HG02571 (cell line): Measurements from ENCODE around the gene JOSD1.

Experiments
- ATAC-seq: cut with Tn5 transposase; IDR thresholded peaks from one replicate; pipeline ENCODE4 v1.9.1; 2021; ENCODE audit warnings: mild to moderate bottlenecking, moderate library complexity; ENCODE audit not compliant: unreplicated experiment

JOSD1 gene

DNA sequence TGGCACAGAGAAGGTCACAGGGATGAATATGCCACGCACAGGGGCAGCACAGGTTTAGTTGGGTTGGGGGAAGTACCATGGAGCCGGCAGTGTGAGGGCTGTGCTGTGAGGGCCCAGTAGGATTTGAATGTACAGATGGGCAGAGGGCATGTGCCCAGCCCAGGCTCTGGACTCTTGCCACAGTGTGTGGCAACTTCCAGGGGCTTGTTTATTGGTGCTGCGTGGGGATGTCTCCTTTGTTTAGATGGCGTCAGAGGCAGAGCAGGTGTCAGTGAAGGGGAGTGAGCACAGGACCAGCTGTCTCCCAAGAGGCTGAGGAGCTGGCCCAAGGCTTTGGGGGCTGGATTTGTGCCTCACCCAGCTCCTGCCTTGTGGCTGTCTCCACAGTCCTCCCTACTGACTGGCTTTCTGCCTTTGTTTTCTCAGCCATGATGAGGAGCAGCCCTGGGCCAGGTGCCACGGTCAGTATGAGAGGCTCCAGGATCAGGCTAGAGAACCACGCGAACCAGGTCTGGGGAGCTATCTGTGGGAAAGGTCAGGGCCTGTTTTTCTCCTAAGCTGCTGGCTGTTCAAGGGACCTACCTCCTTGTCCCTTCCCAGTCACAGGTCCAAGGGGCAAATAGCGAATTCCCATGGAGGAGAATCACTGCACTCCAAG lies 33.1 kb upstream of the JOSD1 start:
- ATAC-seq = no peak

GRCh38 chr22:38733329-38733723 lies 32.6 kb upstream of the JOSD1 start:
- ATAC-seq = no peak

- ATAC-seq = no peak
Measured at GRCh38 chr22:38732251-38732815, 31.6 kb upstream of the JOSD1 start.

DNA sequence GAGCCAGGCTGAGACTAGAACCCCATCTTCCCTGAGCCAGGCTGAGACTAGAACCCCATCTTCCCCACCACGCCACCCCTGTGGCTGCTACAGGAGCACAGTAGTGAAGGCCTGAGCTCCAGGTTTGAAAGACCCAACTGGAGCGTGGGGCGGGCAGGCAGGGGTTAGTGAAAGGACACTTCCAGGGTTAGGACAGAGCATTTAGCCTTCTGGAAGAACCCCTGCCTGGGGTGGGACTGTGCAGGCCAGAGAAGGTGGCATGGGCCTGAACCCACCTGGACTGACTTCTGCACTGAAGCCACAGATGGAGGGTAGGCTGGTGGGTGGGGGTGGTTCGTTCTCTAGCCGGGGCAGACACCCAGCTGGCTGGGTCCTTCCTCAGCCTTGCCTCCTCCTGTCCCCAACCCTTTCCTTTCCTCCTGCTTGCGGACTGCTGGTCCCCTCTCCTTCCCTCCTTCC lies 31.0 kb upstream of the JOSD1 start:
- ATAC-seq = no peak

GRCh38 chr22:38730411-38730871 lies 29.7 kb upstream of the JOSD1 start:
- ATAC-seq = no peak

DNA sequence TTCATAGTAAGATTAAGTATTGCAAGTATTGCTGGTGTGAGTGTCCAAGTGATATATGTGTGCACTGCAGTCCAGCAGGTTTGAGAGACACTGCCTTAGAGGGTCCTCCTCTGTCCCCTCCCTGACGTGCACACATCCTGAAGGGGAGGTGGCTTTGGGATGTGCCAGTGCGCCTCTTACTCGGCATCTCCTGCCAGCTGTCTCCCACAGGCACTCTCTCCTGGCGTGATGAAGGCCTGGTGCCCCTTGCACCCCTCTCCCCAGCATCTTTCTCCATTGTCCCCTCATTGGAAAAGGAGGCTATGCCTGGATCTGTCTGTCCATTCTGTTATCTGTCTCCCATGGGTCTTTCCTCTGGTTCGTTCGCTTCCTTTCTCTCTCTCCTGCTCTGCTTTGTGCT lies 29.2 kb upstream of the JOSD1 start:
- no peak for ATAC-seq

- no peak for ATAC-seq
Measured at GRCh38 chr22:38728871-38729796, 28.4 kb upstream of the JOSD1 start.

DNA sequence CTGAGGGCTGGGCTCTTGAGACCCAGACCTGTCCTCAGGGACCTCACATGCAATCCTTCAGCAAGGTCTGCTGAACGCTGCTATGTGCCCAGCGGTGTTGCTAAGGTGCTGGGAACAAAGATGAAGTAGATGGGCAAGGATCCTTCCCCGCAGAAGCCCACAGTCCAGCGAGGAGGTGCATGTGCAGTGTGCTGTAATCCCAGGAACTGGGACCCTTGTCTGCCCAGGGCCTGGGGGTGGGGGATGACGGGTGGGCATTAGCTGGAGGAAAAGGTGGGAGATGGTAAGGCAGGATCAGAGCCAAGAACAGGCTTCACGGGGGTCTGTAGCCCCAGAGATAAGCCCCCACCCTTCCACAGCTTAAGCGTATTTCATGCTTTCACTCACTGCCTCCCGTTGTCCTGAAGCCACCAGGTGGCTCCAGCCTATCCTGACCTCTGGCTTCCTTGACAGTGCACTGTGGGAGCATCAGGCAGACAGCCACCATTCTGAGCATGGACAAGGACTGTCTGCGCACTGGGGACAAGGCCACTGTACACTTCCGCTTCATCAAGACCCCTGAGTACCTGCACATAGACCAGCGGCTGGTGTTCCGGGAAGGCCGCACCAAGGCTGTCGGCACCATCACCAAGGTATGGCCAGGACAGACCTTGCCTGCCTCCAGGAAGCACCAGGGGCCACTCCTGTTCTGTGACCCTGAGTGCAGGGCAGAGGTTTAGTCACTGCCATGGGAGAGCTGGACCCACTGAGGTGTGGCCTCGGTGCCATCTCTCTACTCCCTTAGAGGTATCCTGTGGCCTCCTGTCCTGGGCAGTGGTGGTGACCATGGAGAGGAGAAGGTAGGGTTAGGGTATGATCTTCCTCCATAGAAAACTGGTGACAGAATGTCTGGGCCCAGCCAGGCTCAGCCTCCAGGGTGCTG lies 27.0 kb upstream of the JOSD1 start:
- ATAC-seq = no peak

- no peak for ATAC-seq
Measured at GRCh38 chr22:38727123-38727522, 26.4 kb upstream of the JOSD1 start.

DNA sequence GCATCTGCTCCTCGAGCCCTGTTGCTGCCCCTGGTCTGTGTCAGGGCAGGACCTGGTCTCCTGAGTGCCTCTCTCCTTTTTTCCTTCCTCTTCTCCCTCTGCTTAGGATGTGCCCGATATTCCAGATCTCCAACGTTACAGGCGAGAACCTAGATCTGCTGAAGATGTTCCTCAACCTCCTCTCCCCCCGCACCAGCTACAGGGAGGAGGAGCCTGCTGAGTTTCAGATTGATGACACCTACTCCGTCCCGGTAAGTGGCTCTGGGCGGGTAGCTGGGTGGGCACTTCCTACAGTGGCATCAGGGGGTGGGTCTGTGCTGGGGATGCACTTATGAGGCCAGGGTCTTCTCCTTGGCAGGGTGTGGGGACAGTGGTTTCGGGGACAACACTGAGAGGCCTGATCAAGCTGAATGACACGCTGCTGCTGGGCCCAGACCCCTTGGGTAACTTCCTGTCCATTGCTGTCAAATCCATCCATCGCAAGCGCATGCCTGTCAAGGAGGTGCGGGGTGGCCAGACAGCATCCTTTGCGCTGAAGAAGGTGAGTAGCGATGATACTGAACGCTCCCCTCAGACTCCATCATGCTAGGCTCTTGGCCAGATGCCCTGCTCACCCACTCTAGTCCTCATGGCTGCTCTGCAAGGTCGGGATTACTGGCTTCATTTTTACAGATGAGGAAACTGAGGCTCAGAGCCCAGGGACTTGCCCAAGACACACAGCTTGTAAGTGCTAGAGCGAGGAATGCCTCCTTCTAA lies 25.3 kb upstream of the JOSD1 start:
- no peak for ATAC-seq

DNA sequence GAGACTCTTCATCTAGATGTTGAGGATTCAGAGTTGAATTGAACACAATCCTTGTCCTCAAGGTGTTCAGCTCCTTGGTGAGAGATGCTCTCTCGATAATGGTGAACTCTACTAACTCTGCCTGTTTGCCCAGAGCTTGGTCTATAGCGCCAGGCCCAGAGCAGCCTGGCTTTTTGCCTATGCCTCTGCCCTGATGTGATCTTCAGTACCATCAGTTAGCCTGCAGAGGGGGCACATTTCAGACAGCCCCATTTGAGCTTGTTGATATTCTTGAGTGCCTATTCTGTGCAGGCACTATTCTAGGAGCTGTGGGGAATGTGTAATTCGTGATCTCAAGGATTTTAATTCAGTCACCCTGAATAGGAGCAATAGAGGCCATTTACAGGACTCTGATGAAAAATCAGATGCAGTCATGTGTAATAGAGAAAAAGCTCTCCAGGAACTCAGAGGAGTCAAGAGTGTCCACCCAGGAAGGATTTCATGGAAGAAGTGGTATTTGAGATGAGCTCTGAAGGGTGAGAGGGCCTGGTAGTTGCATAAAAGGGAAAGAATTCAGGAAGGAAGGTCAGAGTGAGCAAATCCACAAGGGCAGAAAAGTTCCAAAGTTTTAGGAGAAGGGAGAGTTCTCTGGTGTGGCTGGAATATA lies 24.3 kb upstream of the JOSD1 start:
- no peak for ATAC-seq

DNA sequence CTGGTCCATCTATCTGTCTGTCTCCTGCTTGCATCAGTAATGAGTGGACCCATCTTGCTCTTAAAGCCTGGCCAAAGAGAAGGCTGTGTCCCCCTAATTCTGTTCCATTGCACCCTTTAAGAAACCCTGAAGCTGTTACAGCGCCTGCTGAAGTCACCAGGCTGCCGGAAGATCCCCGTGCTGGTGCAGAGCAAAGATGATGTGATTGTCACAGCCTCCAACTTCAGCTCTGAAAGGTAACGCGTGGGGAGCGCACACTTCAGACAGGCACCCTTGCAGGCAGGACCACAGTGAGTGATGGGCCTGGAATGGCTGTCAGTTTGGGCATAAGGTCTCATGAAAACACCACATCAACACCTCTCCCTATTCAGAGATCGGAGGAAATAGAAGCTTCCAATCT lies 23.4 kb upstream of the JOSD1 start:
- ATAC-seq = no peak

DNA sequence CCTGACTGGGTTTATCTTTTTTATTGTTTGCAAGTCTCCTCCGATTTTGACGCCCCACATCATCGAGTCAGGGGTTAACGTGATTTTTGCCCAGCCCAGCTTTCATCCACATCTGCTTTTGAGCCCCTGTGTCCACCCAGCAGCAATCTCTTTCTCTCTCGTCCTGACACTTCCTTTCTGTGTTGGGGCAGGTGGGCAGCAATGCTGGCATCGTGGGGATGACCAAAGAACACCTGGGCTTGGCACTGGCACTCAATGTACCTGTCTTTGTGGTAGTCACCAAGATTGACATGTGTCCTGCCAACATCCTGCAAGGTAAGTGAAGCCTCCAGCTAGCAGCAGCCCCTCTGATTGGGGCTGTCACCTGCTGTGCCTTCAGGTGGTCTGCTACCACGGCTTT lies 20.8 kb upstream of the JOSD1 start:
- no peak for ATAC-seq

DNA sequence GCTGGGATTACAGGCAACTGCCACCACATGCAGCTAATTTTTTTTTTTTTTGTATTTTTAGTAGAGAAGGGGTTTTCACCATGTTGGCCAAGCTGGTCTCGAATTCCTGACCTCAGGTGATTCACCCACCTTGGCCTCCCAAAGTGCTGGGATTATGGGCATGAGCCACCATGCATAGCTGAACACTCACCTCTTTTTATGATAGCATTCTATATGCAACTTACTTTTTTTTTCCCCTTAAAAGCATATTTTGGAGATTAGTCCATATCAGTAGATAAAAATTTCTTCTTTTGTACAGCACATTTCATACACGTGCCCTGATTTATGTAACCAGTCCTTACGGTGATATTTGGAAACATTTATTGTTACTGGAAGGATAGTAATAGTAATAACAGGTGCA lies 19.6 kb upstream of the JOSD1 start:
- ATAC-seq = no peak

GRCh38 chr22:38719196-38719595 lies 18.5 kb upstream of the JOSD1 start:
- no peak for ATAC-seq

DNA sequence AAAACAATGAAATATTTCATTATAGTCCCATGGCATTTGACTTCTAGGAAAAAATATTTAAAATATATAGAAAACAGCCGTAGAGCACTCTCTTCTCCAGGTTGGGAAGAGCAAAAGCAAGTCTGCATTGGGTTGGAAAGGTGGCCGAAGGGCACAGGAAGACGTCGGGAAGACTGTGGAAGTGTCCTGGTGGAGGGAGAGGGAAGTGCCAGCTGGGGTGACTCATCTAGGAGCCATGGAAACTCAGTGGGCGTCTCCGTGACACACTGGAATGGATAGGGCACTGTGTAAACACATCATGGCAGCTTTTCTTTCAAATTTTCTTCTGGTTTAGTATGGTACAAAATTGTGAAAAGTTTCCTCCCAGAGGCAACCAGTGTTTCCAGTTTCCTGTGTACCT lies 17.7 kb upstream of the JOSD1 start:
- no peak for ATAC-seq

DNA sequence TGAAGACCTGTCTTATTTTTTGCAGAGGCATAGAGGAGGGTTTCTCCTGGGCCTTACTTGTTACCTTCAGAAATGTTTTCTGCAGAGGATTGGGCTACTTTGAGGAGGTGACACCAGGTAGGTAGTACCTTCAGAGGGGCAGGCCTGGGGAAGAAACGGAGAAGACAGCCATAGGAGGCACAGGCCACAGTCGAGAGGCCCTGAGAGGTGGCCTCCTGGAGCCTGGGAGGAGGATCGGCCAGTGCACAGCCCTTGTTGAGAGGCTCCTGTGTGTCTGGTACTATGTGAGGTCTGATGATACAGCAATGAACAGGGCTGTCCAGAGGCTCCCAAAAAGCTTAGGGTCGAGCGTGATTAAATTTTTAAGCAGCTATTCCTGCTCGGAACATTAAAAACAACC lies 16.5 kb upstream of the JOSD1 start:
- no peak for ATAC-seq

GRCh38 chr22:38716826-38717225 lies 16.1 kb upstream of the JOSD1 start:
- no peak for ATAC-seq

DNA sequence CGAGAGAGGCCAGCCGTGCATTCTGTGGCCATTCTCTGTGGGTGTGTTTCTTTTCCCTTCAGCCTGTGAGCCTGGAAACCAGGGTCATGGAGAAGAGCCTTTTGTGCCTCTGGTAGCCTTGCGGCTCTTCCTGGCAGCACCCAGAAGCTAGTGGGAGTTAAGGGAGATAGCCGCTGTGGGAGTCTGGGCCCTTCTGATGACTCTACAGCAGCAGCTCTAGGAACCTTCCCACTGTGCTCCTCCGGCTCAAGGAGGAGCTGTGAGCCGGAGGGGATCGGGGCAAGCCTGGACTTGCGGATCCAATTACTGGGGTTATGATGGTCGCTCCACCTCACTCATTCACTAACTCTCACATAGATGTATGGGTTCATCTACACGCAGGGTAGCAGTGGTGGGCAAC lies 15.5 kb upstream of the JOSD1 start:
- ATAC-seq = no peak

DNA sequence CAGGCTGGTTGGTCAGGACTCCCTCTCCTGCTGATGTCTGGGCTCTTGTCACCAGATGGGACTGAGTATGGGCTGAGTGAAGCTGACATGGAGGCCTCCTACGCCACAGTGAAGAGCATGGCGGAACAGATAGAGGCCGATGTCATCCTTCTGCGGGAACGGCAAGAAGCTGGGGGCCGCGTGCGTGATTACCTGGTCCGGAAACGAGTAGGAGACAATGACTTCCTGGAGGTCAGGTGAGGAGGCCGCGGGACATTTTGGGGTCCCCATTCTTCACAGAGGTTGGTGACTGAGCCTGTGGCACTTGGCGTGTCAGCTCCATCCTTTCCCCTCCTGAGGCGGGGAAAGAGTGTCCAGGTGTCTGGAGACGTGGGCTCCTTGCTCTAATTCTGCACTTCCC lies 15.1 kb upstream of the JOSD1 start:
- no peak for ATAC-seq
